Activated naive CD4-positive, alpha-beta T cell treated with anti-CD3 and anti-CD28 coated beads for 36 hours (primary cell): ENCODE measurements around the gene DUSP1. TPM values are rescaled to one million over a fixed set of nuclear protein-coding genes. Genes with fewer than 3 reads are reported as not detected.

ENCODE experiments used
- CTCF ChIA-PET: fragments of 350-600 bp; sonication (Branson Sonifier 250); formaldehyde crosslinking; loops from one replicate; lab custom pipeline; 2021; ENCODE audit warnings: antibody characterized with exemption; lab: Charles Lee
- DNase-seq: peaks from one replicate; pipeline ENCODE4 v3.0.0-alpha.2; 2020
- H3K27ac Mint-ChIP-seq: one replicate; pipeline ENCODE4 v1.8.0; 2021; ENCODE audit warnings: mild to moderate bottlenecking, mixed read lengths
- H3K27me3 Mint-ChIP-seq: one replicate; pipeline ENCODE4 v1.8.0; 2021; ENCODE audit warnings: low read depth, mixed read lengths
- H3K36me3 Mint-ChIP-seq: one replicate; pipeline ENCODE4 v1.8.0; 2021; ENCODE audit warnings: low read depth, mixed read lengths
- H3K4me1 Mint-ChIP-seq: one replicate; pipeline ENCODE4 v1.8.0; 2021; ENCODE audit warnings: low read depth, mixed read lengths
- H3K4me3 Mint-ChIP-seq: one replicate; pipeline ENCODE4 v1.8.0; 2021; ENCODE audit warnings: mild to moderate bottlenecking, moderate library complexity, mixed read lengths
- H3K9me3 Mint-ChIP-seq: one replicate; pipeline ENCODE4 v1.8.0; 2021; ENCODE audit warnings: mixed read lengths
- intact Hi-C: fragments of 100-400 bp; cut with micrococcal nuclease; formaldehyde crosslinking; loops from one replicate; pipeline ENCODE4 v1.15.1; 2023
- total RNA-seq, 2 experiments: library from RNA; stranded (reverse); gene quantifications; one replicate each; pipeline ENCODE4 v1.2.3, GENCODE V29; 2021

Gene DUSP1
- total RNA-seq, 2 experiments from 2014 or later: 7.0 to 7.3 TPM

- Mint-ChIP-seq H3K4me1 (no peaks in the 10 kb centered on the region), H3K27ac (no peak overlapping the region), H3K27me3 (no peaks in the 10 kb centered on the region), H3K9me3 (no peaks in the 10 kb centered on the region), H3K4me3 (no peak overlapping the region), H3K36me3 (no peaks in the 10 kb centered on the region)
- intact Hi-C loops: no loop called here
- no peak for DNase-seq
- CTCF ChIA-PET: interaction anchor here (0.6 to 1.0 kb wide), 3 partner anchors 26 to 446 kb away, joined by 3 to 4 read pairs (median 3); no protein-coding TSS in a partner anchor
Measured at GRCh38 chr5:172740428-172741205, 30.4 kb downstream of the DUSP1 start.

GRCh38 chr5:172739375-172739774 lies 31.6 kb downstream of the DUSP1 start:
- H3K36me3 Mint-ChIP-seq: no peaks in the 10 kb centered on the region
- DNase-seq: no peak
- no peak overlapping the region for H3K4me3 Mint-ChIP-seq
- CTCF ChIA-PET: no interaction called here
- H3K27ac Mint-ChIP-seq: no peak overlapping the region
- intact Hi-C loops: no loop called here
- no peaks in the 10 kb centered on the region for H3K9me3 Mint-ChIP-seq
- H3K27me3 Mint-ChIP-seq: no peaks in the 10 kb centered on the region
- no peaks in the 10 kb centered on the region for H3K4me1 Mint-ChIP-seq

GRCh38 chr5:172736508-172737135 lies 34.4 kb downstream of the DUSP1 start:
- no peak for DNase-seq
- H3K4me1 Mint-ChIP-seq: no peaks in the 10 kb centered on the region
- intact Hi-C loops: no loop called here
- CTCF ChIA-PET: no interaction called here
- no peak overlapping the region for H3K27ac Mint-ChIP-seq
- H3K27me3 Mint-ChIP-seq: no peaks in the 10 kb centered on the region
- H3K9me3 Mint-ChIP-seq: no peaks in the 10 kb centered on the region
- no peaks in the 10 kb centered on the region for H3K36me3 Mint-ChIP-seq
- no peak overlapping the region for H3K4me3 Mint-ChIP-seq

GRCh38 chr5:172735141-172735831 lies 35.7 kb downstream of the DUSP1 start:
- Mint-ChIP-seq H3K36me3 (no peaks in the 10 kb centered on the region), H3K4me1 (no peaks in the 10 kb centered on the region), H3K4me3 (no peak overlapping the region), H3K27me3 (no peaks in the 10 kb centered on the region), H3K27ac (no peak overlapping the region), H3K9me3 (no peaks in the 10 kb centered on the region)
- intact Hi-C loops: no loop called here
- no peak for DNase-seq
- CTCF ChIA-PET: no interaction called here

- DNase-seq: no peak
- H3K4me1 Mint-ChIP-seq: no peaks in the 10 kb centered on the region
- intact Hi-C loops: no loop called here
- H3K4me3 Mint-ChIP-seq: no peak overlapping the region
- no peak overlapping the region for H3K27ac Mint-ChIP-seq
- H3K36me3 Mint-ChIP-seq: no peaks in the 10 kb centered on the region
- no peaks in the 10 kb centered on the region for H3K27me3 Mint-ChIP-seq
- CTCF ChIA-PET: no interaction called here
- no peaks in the 10 kb centered on the region for H3K9me3 Mint-ChIP-seq
Measured at GRCh38 chr5:172733974-172734346, 37.0 kb downstream of the DUSP1 start.

GRCh38 chr5:172733131-172733973 lies 37.6 kb downstream of the DUSP1 start:
- Mint-ChIP-seq H3K4me3 (no peak overlapping the region), H3K27me3 (no peaks in the 10 kb centered on the region)
- CTCF ChIA-PET: interaction anchor here (0.7 to 0.9 kb wide), 2 partner anchors 19 to 198 kb away, joined by 3 to 4 read pairs; no protein-coding TSS in a partner anchor

GRCh38 chr5:172732201-172732865 lies 38.7 kb downstream of the DUSP1 start:
- Mint-ChIP-seq H3K4me3 (no peak overlapping the region), H3K27ac (no peak overlapping the region), H3K36me3 (no peaks in the 10 kb centered on the region), H3K9me3 (no peaks in the 10 kb centered on the region), H3K4me1 (no peaks in the 10 kb centered on the region), H3K27me3 (no peaks in the 10 kb centered on the region)
- DNase-seq: no peak
- CTCF ChIA-PET: interaction anchor here (0.9 kb wide), 1 partner anchor 199 kb away, joined by 3 read pairs; no protein-coding TSS in a partner anchor
- intact Hi-C loops: no loop called here

More at GRCh38 chr5:172733131-172733973, 37.6 kb downstream of the DUSP1 start:
- H3K27ac Mint-ChIP-seq: no peak overlapping the region
- intact Hi-C loops: no loop called here
- no peaks in the 10 kb centered on the region for H3K4me1 Mint-ChIP-seq
- DNase-seq: no peak
- no peaks in the 10 kb centered on the region for H3K9me3 Mint-ChIP-seq
- no peaks in the 10 kb centered on the region for H3K36me3 Mint-ChIP-seq

- no peak overlapping the region for H3K27ac Mint-ChIP-seq
- H3K9me3 Mint-ChIP-seq: no peaks in the 10 kb centered on the region
- no peak overlapping the region for H3K4me3 Mint-ChIP-seq
- CTCF ChIA-PET: no interaction called here
- H3K4me1 Mint-ChIP-seq: no peaks in the 10 kb centered on the region
- no peaks in the 10 kb centered on the region for H3K27me3 Mint-ChIP-seq
- intact Hi-C loops: no loop called here
- no peak for DNase-seq
- H3K36me3 Mint-ChIP-seq: no peaks in the 10 kb centered on the region
Measured at GRCh38 chr5:172731680-172732074, 39.3 kb downstream of the DUSP1 start.

- Mint-ChIP-seq H3K27me3 (no peaks in the 10 kb centered on the region), H3K36me3 (no peaks in the 10 kb centered on the region), H3K4me1 (no peaks in the 10 kb centered on the region), H3K9me3 (no peaks in the 10 kb centered on the region), H3K4me3 (no peak overlapping the region), H3K27ac (no peak overlapping the region)
- no peak for DNase-seq
- intact Hi-C loops: no loop called here
- CTCF ChIA-PET: no interaction called here
Measured at GRCh38 chr5:172730981-172731679, 39.9 kb downstream of the DUSP1 start.

- Mint-ChIP-seq H3K9me3 (no peaks in the 10 kb centered on the region), H3K4me3 (no peak overlapping the region), H3K27me3 (no peaks in the 10 kb centered on the region), H3K4me1 (no peaks in the 10 kb centered on the region), H3K27ac (no peak overlapping the region), H3K36me3 (no peaks in the 10 kb centered on the region)
- intact Hi-C loops: no loop called here
- no peak for DNase-seq
- CTCF ChIA-PET: interaction anchor here (0.7 to 1.7 kb wide), 2 partner anchors 17 to 182 kb away, joined by 3 to 6 read pairs; no protein-coding TSS in a partner anchor
Measured at GRCh38 chr5:172730222-172730621, 40.8 kb downstream of the DUSP1 start.

- Mint-ChIP-seq H3K36me3 (no peaks in the 10 kb centered on the region), H3K4me1 (no peaks in the 10 kb centered on the region), H3K27me3 (no peaks in the 10 kb centered on the region), H3K27ac (no peak overlapping the region), H3K4me3 (no peak overlapping the region), H3K9me3 (no peaks in the 10 kb centered on the region)
- intact Hi-C loops: no loop called here
- CTCF ChIA-PET: interaction anchor here (0.5 to 1.7 kb wide), 3 partner anchors 16 to 202 kb away, joined by 3 to 6 read pairs (median 5); no protein-coding TSS in a partner anchor
- DNase-seq: no peak
Measured at GRCh38 chr5:172729588-172729987, 41.4 kb downstream of the DUSP1 start.
